Measurements from ENCODE around the gene TIE1.
"Not testable (repeated sequence)": the region's sequence is repeated elsewhere in the genome, so short reads cannot be mapped to it uniquely, and the experiment has no call there.

DNA sequence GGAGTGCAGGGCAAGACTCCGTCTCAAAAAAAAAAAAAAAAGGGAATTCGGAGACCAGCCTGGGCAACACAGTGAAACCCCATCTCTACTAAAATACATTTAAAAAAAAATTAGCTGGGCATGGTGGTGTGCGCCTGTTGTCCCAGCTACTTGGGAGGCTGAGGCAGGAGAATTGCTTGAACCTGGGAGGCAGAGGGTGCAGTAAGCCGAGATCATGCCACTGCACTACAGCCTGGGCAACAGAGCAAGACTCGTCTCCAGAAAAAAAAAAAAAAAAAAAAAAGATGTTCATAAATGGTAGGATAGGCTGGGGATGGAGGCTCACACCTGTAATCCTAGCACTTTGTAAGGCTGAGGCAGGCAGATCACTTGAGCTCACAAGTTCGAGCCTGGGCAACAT is 69.0 kb downstream of the TIE1 start:
- not testable (repeated sequence) for TF ChIP-seq CTCF, POLR2A (IDR thresholded peaks at IDR 0.05)

Data from right lobe of liver (tissue), 4 donors.